ENCODE results near the gene NHSL2.

NHSL2 gene

DNA sequence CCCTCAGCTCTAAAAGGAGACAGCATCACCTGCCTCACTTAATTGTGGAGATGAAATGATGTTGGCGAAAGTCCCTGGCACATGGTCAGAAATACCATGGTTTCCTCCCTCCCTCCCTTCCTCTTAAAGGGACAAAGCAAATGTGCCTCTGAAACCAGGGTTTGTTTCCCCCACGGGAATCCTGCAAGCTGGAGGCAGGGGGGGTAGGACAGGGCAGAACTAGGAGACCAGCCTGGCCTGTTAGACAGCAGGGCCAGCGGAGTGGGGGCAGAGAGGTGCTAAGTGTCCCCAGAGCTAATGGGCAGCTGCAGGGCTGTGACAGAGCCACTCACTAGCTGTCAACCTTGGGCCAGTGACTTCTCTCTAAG lies 215.4 kb downstream of the NHSL2 start:
- TF ChIP-seq CTCF (IDR thresholded peaks at IDR 0.05): no peak

- TF ChIP-seq CTCF (IDR thresholded peaks at IDR 0.05): peak; percentile 70
Measured at GRCh38 chrX:72126539-72127140, 216.0 kb downstream of the NHSL2 start.

DNA sequence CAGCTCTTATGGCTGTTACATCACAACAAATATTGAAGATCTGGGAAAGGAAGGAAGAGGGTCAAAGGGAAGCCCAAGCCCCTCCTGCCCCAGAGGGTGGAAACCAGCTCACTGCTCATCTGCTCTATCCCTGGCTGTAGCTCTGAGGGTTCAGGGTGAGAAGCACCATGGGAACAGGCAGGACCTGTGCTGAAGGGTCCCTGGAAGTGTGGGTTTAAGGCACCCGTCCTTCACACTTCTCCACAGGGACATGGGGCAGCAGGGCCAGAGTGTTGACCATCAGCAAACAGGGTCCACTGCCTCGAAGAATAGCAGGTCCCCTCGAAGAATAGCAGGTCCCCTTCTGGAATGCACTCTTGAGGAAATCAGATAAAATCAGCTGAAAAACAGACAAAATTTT lies 216.7 kb downstream of the NHSL2 start:
- no peak for TF ChIP-seq CTCF (IDR thresholded peaks at IDR 0.05)

DNA sequence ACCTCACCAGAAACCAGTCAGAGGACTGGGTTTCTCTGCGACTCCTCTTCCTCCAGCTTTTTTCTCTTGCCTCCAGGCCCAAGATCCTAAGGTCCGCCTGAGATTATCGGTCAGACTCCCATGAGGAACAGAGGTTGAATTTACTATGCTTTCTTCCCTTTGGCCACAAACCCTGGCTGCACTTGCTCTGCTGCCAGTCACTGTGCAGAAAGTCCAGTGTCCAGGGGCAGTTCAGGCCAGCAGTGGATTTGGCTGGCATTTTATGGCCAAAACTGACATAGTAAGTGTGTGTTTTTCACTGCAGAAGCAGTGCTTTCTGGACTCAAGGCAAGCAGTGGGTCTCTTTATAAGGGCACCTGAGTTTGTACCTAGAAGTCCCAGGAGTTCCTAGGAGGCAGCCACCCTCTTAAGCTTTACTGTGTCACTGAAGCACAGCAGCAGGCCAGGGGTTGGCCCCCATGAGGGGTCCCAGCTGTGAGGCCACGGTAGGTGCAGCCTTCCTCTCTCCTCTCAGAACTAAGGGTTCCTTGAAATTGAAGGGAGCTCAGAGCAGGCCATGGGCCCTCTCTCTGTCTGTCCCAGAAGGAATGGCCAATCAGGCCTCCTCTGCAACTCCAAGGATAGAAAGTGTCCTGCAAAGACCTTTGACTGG lies 217.7 kb downstream of the NHSL2 start:
- TF ChIP-seq CTCF (IDR thresholded peaks at IDR 0.05): no peak

- TF ChIP-seq CTCF (IDR thresholded peaks at IDR 0.05): no peak
Measured at GRCh38 chrX:72128881-72129280, 218.2 kb downstream of the NHSL2 start.

DNA sequence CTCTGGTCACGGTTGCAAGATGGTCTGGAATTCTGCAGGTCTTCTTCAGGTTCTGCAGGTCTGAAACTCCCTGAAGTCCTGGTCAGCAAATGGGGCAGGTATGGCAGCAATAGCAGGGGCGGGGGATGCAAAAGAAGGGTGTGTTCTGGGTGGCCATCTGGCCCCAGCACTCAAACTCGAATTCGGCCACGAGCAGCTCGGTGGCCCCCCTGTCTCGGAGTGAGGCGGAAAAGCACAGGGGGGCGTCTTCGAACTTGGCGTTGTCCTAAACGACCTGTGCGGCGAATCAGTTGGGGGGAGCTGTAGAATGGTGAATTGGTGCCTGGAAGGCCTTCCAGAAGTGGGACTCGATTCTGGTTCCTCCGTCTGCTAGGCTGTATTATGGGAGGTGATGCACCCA lies 219.0 kb downstream of the NHSL2 start:
- TF ChIP-seq CTCF (IDR thresholded peaks at IDR 0.05): no peak

GRCh38 chrX:72130156-72130761 lies 219.6 kb downstream of the NHSL2 start:
- no peak for TF ChIP-seq CTCF (IDR thresholded peaks at IDR 0.05)
